H1 (cell line): ENCODE data around the gene TNS4. TPM values are rescaled to one million over a fixed set of nuclear protein-coding genes. Genes with fewer than 3 reads are reported as not detected.

Experiments used
- EGR1 ChIP-seq: IDR thresholded peaks from 2 replicates; pipeline ENCODE4 v1.6.1; 2011; ENCODE audit warnings: low read depth, low read length, borderline replicate concordance
- TAF1 ChIP-seq: IDR thresholded peaks from 2 replicates; pipeline ENCODE4 v1.6.1; 2011; ENCODE audit warnings: mild to moderate bottlenecking, low read depth, low read length
- polyA plus RNA-seq, 7 experiments: library from polyadenylated mRNA; depleted of rRNA in 3 of 7; stranded (reverse) in 5 of 7; unstranded in 2 of 7; fragments of >200 nt in 5 of 7; fragments of 200-250 nt in 2 of 7; gene quantifications; 1 replicate in 5 of 7; 2 replicates in 1 of 7; 4 replicates in 1 of 7; pipeline versions ENCODE4 v1.2.1 to v1.2.3, GENCODE V29; 2011 to 2013; ENCODE audit warnings: missing spikeins in 2 of 7, mixed read lengths in 2 of 7
- total RNA-seq: library from RNA; stranded (reverse); fragmentation: NEBNext Ultra II Directional; extraction: Animal tissue kit (Norgen Biotek cat#: 25700); gene quantifications from 2 replicates; pipeline ENCODE4 v1.2.1, GENCODE V29; 2021

The TNS4 gene
- total and polyA plus RNA-seq, 2 of the 8 experiments (the other 6 are each of a cell fraction or from before 2014, with no cell fraction given), result 0.20 to 0.21 TPM

- TF ChIP-seq EGR1, result no peak
- no peak for TF ChIP-seq TAF1
Observed at GRCh38 chr17:40473573-40474365, 27.7 kb downstream of the TNS4 start (continued).
